Measurements from ENCODE around the gene EPS8L2. TPM values are rescaled to one million over a fixed set of nuclear protein-coding genes. Genes with fewer than 3 reads are reported as not detected.

Gene EPS8L2
- total RNA-seq, 1 experiment from 2014 or later: 92.8 TPM

GRCh38 chr11:699116-699508, 6.9 kb upstream of the EPS8L2 start:
- H3K27ac Mint-ChIP-seq: peak overlapping the region in 1 of 3 experiments; percentile 35; a peak in 2 of 7 replicates
- no CpG with 5 or more reads among the region's 7 CpGs for WGBS (ENCODE audit: extremely low coverage, insufficient read length, low lambda C conversion rate)
- H3K9me3 Mint-ChIP-seq: no peaks in the 10 kb centered on the region; a peak in 1 of 5 replicates

More at GRCh38 chr11:699116-699508, 6.9 kb upstream of the EPS8L2 start:
- Histone ChIP-seq H2BK5ac (ENCODE audit: insufficient read length, low read length) (no peak overlapping the region), H3K4ac (ENCODE audit: low read depth, low read length) (no peak overlapping the region), H2AFZ (ENCODE audit: low read length) (no peak overlapping the region), H3K27ac (ENCODE audit: insufficient read length, low read depth, low read length) (no peak overlapping the region), H3K23me2 (ENCODE audit: insufficient read length, low read depth, low read length, poor library complexity, severe bottlenecking) (no peaks in the 10 kb centered on the region), H3T11ph (ENCODE audit: low read length) (no peak overlapping the region), H2AK5ac (ENCODE audit: insufficient read length, low read length) (no peak overlapping the region), H4K8ac (replicated peaks; ENCODE audit: insufficient read length, low read depth, low read length) (no peak overlapping the region), H3K4me2 (ENCODE audit: insufficient read depth, insufficient read length, low read length) (no peak overlapping the region), H3K79me1 (ENCODE audit: insufficient read depth, low read depth, low read length, poor library complexity, severe bottlenecking) (no peaks in the 10 kb centered on the region), H3K4me1 (ENCODE audit: insufficient read depth, low read length) (peaks cover 8% of the 10 kb centered on the region; the same call in 1 of the 2 replicates), H3K56ac (ENCODE audit: insufficient read length, low read depth, low read length) (no peak overlapping the region), H3K18ac (ENCODE audit: insufficient read length, low read depth, low read length) (no peak overlapping the region), H2BK15ac (ENCODE audit: low read depth, low read length) (no peak overlapping the region), H4K20me1 (ENCODE audit: control insufficient read depth, insufficient read depth, insufficient read length) (no peaks in the 10 kb centered on the region), H3K27me3 (ENCODE audit: insufficient read depth, low read length) (no peaks in the 10 kb centered on the region), H3K79me2 (ENCODE audit: insufficient read depth, low read length) (peaks cover 1% of the 10 kb centered on the region; the same call in 1 of the 2 replicates), H3K14ac (ENCODE audit: insufficient read depth, low read length) (no peak overlapping the region), H2BK120ac (ENCODE audit: low read depth, low read length, poor library complexity, severe bottlenecking) (no peak overlapping the region), H3K23ac (ENCODE audit: insufficient read length, low read depth, low read length) (no peak overlapping the region), H2BK20ac (ENCODE audit: low read depth, low read length, poor library complexity, severe bottlenecking) (no peak overlapping the region), H4K91ac (ENCODE audit: insufficient read length, low read depth, low read length) (no peak overlapping the region), H3K9ac (ENCODE audit: extremely low read depth, insufficient read length, low read length) (no peak overlapping the region), H4K5ac (ENCODE audit: insufficient read length, low read depth, low read length) (no peak overlapping the region), H2BK12ac (ENCODE audit: insufficient read length, low read depth, low read length) (no peak overlapping the region), H3K9me3 (ENCODE audit: control insufficient read depth, low read depth, low read length) (no peaks in the 10 kb centered on the region)
- TF ChIP-seq, protein P1, sequence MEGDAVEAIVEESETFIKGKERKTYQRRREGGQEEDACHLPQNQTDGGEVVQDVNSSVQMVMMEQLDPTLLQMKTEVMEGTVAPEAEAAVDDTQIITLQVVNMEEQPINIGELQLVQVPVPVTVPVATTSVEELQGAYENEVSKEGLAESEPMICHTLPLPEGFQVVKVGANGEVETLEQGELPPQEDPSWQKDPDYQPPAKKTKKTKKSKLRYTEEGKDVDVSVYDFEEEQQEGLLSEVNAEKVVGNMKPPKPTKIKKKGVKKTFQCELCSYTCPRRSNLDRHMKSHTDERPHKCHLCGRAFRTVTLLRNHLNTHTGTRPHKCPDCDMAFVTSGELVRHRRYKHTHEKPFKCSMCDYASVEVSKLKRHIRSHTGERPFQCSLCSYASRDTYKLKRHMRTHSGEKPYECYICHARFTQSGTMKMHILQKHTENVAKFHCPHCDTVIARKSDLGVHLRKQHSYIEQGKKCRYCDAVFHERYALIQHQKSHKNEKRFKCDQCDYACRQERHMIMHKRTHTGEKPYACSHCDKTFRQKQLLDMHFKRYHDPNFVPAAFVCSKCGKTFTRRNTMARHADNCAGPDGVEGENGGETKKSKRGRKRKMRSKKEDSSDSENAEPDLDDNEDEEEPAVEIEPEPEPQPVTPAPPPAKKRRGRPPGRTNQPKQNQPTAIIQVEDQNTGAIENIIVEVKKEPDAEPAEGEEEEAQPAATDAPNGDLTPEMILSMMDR (conservative IDR thresholded peaks at IDR 0.05): no peak
- H3K36me3 Mint-ChIP-seq (ENCODE audit: insufficient read depth in 1 of 3, low read depth in 3 of 3): peaks cover 2 to 12% (median 12%) of the 10 kb centered on the region in 3 experiments; a peak in 5 of 7 replicates
- H3K4me3 Mint-ChIP-seq: no peak overlapping the region
- no peak for DNase-seq
- peaks cover 15 to 23% of the 10 kb centered on the region in 2 experiments for H3K4me1 Mint-ChIP-seq
- H3K27me3 Mint-ChIP-seq (ENCODE audit: low read depth): no peaks in the 10 kb centered on the region
